ENCODE data around the gene ATP10A.

DNA sequence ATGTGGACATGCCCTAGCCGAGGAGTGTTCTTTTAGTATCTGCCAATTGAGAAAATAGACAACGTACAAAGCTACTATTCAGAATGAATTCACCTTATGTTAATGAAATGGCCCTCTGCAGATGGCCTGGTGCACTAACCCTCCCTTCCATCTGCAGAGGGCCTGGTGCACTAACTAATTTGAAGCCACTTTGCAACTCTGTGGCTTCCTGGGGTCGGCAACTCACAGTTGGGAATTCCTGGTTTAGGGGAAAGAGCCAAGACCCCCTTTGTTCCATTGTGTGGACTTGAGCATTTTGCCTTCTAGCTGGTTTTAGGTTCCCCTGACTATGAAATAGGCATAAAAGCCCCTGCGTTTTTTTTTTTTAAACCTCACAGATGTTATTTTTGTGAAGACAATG lies 220.0 kb downstream of the ATP10A start:
- TF ChIP-seq TAF7 (optimal IDR thresholded peaks at IDR 0.05; ENCODE audit: borderline replicate concordance, low read depth, low read length) (no peak), SP1 (IDR thresholded peaks at IDR 0.05; ENCODE audit: low read depth, low read length) (peak; percentile 85)

Data from H1 (cell line).